Right renal pelvis (tissue), 4 donors: ENCODE results near the gene MAMLD1. TPM values are rescaled to one million over a fixed set of nuclear protein-coding genes. Genes with fewer than 3 reads are reported as not detected.

Experiments
- DNase-seq, 4 donors: peaks; one replicate each; pipeline ENCODE4 v3.0.0-alpha.2; 2013; ENCODE audit warnings: low read depth in 4 of 4, low spot score in 3 of 4, missing footprints in 1 of 4
- polyA plus RNA-seq, 4 donors: library from polyadenylated mRNA; unstranded; fragments of 120-200 nt; gene quantifications; one replicate each; pipeline ENCODE4 v1.2.1, GENCODE V29; 2013; ENCODE audit not compliant: insufficient read length in 4 of 4

Gene MAMLD1
- polyA plus RNA-seq, 4 donors, result 6.9 to 7.4 (median 7.2) TPM

DNA sequence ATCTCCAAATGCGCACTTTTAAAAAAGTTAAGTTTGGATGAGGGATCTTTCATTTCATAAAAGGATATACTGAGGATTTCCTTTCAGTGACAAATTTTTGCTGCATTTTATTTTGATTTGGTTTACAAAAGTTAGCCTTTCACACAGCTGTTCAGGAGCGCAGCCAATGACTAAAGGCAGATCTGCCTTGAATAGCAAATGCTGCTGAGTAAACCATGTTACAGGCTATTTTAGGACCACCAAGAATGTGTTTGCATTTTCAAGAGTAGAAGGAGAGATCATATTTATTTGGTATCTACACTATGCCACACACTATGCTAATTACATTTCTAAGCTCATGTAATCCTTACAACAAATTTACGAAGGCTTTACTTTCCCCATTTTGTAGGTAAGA lies 92.1 kb downstream of the MAMLD1 start:
- no peak for DNase-seq

DNA sequence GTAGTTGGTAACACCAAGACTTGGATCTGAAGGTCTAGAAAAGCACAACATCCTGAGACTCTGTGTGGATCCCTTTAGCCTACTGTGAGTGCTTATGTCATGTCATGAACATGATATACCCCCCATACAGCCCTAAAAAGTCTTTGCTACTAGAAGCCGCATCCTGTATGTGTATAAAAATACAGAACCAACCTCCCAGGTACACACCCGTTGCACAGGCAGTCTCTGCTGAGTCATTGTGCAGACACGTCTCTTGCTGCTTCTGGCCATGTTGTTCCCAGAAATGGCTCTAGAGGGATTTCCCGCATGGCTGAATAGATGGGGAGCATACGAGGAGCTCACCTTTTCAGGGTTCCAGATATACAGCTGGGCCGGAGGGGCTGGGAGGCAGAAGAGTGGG lies 93.3 kb downstream of the MAMLD1 start:
- no peak for DNase-seq

DNA sequence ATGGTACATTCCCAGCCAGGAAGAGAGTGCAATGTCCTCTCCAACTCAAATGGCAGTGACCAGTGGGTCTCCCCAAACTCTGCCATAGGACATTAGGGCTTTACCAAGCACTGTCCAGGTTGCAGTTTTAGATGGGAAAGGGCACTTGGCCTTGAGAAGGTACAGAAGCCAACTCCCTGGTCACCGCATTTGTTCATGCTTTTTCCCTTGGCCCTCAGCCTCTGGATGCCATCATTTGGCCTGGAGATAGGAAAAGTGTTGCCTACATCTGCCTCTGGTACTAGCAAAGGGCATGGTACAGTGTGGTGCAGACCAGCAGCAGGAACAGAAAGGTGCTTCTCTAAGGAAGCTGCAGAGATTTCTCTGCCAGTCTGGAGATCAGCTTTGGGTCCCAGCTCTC lies 93.8 kb downstream of the MAMLD1 start:
- DNase-seq, result no peak

DNA sequence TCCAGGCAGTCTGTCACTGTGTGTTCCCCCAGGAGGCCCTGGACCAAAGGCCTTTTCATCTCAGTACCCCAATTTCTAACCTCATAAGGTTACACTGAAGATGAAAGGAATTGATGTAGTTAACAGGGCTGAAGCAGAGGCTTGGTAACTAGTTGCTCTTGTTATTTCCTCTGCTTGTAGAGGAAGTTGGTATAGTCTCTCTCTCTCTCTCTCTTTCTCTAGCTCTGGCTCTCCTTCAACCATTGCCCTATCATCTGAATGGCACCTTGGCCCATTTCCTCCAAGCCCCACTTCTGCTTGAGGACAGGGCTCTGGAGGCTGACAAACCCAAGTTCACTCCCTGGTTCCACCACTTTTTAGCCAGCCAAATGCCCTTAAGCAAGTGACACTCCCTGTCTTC lies 96.1 kb downstream of the MAMLD1 start:
- DNase-seq, result no peak

DNA sequence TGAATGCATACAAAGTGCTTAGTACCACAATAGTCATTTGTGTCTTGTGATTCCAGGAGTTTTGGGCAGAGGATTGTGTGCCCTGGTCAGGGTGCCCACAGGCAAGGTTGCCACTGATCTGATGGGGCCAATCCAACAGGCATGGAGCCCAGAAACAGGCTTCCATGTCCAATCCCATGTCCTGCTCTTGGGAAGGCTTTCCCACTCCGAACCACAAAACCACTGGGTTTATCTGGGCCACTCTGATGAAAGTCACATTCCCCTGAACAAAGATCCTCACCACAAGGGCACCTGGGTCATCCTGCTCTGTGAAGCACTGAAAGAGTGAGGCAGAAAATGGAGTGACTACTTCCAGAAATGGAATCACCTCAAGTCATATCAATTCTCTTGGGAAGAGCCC lies 96.9 kb downstream of the MAMLD1 start:
- DNase-seq, result no peak

DNA sequence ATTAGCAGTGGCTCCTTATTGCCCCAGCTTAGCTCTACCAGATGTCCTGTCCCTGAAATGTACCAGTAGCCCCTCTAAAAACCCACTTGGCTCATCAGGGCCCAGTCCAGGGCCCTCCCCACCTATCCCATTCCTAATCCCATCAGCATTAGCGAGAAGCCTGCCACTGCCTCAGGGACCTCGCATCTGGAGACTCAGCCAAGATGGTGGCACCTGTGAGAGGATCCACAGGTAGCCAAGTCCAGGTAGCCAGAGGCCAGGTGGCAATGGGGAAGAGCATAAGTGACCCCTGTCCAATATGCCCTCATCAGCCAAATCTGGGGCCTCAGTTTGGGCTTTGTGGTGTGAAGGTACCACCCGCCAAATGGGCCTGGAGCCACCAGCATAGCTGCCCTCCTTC lies 97.7 kb downstream of the MAMLD1 start:
- no peak for DNase-seq

DNA sequence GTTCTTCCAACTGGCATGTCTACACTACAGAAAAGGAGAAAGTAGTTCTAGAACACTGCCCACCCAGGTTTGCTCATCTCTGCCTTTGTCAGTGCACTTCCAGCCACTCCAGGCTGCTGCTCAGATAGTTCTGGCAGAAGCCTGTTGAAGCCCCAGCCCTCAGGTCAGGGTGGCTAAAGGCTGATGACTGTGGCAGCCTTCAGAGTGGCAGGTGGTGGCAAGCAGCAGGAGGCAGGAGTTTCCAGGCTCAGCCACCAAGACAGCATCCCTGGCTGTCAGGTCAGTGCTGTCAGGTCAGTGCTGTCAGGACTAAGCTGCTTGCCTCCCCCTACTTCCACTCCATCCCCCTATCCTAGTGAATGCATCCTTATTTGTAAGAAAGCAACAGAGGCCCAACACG lies 100.4 kb downstream of the MAMLD1 start:
- no peak for DNase-seq

DNA sequence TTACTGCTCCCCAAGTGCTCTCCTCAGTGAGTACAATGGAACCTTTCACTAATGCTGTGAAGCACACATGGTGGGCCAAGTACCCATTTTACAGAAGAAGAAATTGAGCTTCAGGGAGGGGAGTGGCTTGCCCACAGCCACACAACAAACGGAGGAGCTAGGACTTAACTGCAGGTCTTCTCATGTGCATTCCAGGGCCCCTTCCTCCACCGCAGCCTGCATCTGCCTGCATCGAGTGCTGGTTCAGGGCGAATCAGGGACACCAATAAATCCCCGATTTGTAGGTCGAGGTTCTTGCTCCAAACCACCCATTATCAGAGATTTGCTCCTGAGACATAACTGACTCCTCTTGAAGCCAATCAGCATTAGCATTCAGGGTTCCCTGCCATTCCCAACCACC lies 100.9 kb downstream of the MAMLD1 start:
- no peak for DNase-seq

DNA sequence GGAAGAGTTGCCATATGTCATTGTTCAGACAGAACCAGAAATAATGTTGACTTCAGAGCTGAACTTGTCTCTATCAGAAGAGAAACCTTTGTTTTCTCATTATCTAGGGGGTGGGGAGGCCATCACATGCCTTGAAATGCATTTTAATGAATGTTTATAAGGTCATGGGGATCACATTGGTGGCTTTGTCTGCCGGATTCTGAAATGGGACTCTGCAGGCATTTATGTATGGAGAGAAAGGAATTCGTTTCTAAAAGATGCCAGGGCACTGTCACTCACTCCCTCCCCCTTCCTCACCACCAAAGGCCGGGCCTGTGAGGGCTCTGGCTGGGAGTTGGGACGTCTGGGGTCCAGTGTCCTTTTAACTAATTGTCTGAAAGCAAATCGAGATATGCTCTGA lies 102.2 kb downstream of the MAMLD1 start:
- DNase-seq, result no peak

DNA sequence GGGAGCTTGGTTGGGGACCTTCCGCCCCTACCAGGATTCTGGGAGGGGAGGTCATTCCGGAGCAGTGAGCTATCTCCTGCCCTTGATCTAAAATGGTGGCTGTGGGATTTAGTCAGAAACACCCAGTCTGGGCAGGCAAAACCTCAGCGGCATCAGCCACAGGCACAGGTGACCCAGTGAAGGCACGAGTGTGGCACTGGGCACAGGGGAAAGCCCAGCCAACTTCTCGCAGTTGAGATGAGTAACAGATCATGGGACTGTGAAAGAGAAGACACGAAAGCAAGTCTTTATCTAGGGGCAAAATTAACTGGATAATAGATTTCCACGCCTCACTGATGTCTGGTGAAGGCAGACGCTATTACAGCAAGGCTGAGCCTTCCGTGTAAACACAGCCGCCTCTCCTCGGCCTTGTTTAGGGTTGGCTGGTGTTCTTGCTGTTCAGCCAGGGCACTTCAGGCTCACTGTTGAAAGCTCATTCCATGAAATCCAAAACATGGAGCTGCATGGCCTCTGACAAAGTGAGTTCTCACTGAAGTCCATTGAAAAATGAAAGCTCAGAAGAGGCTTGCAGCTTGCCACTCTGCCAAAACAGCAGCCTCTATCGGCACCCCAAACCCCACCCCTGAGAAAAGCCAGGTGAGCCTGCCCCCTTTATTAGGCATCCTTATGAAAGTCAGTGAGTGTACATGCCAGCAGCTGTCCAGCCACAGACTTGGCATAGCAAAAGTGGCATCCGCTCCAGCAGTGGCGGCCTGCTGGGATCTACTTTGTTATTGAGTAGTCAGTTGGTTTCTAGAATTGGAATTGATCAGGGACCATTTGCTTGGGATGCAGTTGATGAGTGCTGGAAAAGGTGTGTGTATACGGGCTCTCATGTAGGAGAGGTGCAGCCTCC lies 103.0 kb downstream of the MAMLD1 start:
- no peak for DNase-seq

DNA sequence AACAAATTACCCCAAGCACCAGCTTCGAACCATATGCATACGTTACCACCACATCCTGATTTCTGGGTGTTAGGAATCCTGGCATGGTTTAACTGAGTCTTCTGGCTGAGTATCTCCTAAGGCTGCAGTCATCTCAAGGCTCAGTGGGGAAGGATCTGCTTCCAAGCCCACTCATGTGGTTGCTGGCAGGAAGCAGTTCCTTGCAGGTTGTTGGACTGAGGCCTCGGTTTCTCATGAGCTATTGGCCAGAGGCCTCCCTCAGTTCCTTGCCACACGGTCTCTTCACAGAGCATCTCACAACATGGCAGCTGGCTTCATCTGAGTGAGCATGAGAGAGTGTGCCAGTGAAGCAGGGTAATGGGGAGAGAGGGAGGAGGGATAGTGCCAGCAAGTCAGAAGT lies 109.2 kb downstream of the MAMLD1 start:
- DNase-seq, result no peak

DNA sequence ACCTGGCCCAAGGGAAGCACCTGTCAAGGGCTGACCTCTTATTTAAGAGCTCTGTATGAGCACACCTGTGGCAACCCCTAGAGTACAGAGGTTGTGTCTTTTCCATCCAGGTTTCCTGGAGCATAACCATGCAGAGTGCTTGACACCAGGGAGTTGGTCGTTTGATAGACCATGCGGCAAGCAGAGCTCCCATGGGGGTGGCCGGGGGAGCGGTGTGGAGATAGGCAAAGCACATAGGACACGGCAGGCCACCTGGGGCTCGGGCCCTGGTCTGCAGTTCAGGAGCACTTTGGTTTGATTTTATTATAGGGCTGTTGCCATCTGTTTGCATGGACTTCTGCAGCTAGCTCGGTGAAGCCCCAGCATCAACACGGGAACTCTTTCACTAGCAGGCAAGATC lies 110.3 kb downstream of the MAMLD1 start:
- no peak for DNase-seq

DNA sequence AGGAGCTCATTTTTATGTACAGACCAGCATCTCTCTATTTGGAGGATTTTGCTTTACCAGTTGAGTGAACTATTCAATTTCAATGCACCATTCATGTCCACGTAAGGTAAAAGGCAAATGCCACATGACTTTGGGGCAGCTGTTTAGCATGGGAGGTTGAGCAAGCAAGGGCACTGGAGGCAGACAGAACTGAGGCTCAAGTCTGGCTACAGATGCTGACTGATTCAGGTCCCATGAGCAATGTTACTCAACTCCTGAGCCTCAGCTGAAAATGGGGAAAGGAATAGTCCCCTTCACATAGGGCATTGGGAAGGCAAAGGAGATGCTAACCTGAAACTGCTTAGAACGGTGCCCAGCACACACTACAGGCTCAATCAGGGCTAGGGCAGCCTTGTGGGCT lies 112.3 kb downstream of the MAMLD1 start:
- no peak for DNase-seq

DNA sequence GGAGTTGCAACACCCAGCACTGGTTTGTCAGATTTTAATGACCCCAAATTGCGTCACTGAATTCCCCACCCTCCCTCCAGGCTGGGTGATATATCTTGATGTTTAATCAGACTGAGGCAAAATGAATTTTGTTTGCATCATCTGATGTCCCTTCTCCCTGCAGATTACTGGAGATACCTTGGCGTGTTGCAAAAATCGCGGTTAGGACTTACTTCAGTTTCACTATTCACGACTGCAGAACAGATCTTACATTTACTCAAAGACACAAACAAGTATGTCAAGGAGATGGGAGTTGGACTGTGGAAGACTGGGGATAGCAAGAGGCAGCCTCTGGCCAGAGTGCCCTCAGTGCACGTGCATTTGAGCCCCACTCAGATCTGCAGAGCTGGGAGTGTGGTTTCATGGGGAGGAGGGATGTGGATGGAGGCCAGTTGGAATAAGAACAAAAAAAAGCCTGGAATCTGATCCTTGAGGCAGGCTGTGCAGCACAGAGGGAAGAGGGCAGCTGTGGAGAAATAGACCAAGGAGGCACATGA lies 113.1 kb downstream of the MAMLD1 start:
- no peak for DNase-seq

DNA sequence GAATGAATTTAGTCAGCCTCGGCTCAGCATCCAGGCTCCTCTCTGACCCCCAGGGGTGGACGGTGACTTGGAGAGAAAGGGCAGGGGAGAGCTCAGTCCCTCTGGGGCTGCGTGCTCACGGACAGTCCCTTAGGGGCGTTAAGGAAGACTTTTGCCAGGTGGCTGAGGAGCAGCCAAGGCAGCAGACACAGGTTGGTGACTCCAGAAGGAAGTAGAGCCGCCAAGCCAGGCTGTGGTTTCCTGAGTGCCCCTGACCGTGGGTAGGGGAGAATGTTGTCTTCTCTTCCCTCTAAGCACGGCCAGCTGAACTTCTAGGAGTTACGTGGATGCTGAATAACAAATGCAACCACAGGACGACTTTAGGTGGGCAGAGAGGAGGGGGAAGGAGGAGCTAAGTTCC lies 114.3 kb downstream of the MAMLD1 start:
- no peak for DNase-seq

DNA sequence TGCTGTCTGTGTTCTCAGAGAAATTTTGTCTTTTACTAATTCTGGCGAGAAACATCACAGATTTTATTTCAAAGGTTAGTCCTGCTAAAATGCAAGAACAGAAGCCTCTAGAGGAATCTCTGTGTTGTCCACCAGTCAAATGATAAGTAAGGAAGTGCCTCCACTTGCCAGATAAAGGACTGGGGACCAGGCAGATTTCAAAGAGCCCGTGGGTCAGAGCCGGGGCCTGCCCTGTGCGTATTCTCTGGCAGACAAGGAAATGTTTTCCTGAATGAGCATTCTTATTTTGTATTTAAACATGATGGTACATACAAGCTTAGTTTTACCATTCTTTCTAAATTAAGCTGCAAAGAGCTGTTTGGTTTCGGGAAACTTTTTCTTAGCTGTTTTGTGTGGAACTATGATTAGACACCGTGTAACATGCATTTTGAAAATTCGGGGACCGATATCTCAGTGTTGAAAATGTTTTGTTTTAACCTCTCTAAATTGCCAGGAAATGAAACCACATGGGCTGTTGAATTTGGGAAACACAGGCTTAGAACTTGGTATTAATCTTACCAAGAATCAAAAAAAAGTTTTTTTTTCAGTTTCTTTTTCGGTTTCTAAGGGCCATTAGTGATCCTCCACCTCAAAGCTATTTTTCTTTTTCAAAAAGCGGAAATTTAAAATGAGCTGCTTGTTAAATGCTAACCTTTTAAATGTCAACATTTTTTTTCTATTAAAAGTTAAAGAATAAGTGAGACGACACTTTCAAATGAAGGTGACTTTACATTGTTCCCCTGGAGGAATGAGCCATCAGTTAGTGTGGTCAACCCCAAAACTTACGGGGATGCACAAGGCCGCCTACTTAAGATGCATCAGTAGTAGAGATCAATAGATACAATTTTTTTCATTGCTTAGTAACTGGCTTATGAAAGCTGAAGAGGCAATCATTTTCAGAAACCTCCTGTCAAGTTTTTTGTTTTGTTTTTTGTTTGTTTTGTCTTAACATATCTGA lies 115.7 kb downstream of the MAMLD1 start:
- no peak for DNase-seq

DNA sequence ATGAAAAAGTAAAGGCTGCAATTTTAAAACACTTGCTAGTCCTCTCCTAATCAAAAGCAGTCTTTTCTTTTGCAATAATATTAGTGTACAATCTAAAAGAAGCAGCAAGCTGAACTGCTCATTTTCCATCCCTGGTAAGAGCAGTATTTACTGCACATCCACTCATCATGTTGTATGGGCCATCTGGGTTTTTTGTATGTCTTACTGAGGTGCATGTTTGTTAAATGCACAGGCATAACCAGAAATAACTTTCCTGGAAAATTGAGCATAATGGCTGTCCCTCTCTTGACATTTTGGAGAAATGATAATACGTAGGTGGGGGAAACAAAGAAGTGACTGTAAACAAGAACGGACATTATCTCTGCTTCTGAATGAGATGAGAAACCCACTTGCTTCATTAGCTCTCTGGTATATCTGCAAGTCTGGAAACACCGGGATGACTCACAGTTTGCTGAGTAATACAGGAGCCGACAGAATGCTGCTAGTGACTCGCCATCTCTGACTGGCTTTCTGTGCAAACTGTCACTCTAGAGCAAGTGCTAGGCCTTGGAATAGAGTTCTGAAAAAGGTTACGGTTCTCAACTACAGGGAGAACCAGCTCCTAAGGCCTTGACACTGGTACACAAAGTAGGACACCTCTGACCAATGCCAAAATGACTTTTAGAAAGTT lies 119.6 kb downstream of the MAMLD1 start:
- DNase-seq, result no peak

DNA sequence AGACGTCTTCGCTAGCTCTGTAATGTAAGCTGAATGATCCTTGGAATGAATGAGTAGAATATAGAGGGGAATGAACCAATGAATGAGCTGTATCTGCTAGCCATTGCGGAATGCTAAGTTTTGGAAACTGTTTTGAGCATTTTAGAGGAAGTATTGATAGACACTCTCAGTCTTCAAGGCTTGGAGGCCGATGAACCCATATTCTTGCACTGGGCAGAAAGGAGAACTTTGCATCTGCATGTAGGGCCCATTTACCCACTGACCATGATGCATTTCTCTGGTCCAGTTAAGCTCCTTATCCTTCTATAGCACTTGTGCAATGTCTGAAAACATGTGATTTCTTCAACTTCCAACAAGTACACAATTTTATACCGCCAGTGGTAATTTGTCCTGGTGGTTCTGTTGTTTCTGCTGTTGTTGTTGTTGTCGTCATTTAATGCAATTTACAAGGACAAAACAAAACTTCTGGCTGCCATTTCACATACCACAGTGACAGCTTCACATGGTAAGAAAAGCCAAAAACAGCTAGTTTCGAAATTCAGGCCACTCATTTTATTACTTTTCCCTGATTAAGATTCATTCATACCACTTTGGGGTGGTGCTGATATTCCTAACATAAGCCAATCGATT lies 120.4 kb downstream of the MAMLD1 start:
- no peak for DNase-seq

DNA sequence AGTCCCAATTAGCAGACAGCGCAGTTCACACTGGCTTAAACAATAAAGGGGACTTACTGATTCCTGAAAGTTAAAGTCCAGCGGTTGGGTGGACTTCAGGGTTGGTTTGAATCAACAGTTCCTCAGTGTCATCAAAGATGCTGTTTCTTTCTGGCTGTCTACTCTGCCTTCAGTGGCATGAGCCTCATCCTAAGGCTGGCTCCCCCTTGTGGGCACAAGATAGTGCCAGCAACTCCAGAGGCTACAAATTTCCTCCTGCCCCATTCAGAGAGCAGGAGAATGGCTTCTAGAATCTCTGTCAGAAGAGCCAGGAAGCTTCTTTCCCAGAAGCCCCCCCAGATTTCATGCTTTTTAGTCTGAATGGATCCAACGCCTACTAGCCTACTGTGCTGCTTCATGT lies 122.9 kb downstream of the MAMLD1 start:
- DNase-seq, result no peak

DNA sequence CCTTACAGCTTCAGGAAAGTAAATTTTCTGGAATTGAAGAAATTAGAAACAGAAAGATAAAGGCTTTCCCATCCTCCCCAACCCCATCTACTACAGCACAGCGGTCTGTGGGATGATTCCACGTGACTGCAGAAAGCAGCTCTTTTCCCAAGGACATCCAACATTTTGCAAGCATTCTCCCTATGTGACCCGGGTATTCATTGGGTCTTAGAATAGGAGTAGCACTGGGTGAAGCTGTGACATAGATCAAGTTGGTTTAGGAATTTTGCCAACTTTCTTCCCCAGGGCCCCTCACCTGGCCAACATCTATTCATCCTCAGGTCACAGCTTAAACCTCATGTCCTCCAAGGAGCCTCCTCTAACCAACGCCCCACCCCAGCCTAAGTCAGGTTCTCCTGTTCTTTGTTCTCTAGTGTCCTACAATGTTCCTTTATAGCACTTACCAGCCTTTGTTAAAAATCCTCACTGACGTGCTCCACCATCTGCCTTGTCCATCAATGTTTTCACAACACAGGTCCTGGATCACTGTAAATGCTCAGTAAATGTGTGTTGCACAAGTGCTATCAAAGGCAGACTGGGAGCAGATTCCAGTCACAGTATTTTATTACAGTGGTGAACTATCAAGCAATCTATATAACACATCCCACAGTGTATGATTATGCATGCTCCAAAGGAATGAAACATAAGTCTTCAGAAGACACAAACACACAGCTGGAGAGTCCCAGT lies 124.4 kb downstream of the MAMLD1 start:
- DNase-seq, result no peak
